Right lobe of liver (tissue), 6 donors: ENCODE results near the gene PIM3. TPM values are rescaled to one million over a fixed set of nuclear protein-coding genes. Genes with fewer than 3 reads are reported as not detected.

ENCODE experiments used
- ATAC-seq, 4 donors: fragments of 200-7000 bp; cut with Tn5 transposase; one replicate each; pipeline ENCODE4 v1.9.1; 2020; ENCODE audit warnings: mild to moderate bottlenecking in 4 of 4, moderate library complexity in 4 of 4
- DNase-seq, 3 donors: peaks; one replicate each; pipeline ENCODE4 v3.0.0-alpha.2; 2020
- H3K27ac ChIP-seq, 3 donors: fragments of 200-600 bp; one replicate each; pipeline ENCODE4 v1.8.0; 2022
- H3K27me3 ChIP-seq, 2 donors: fragments of 200-600 bp; one replicate each; pipeline ENCODE4 v1.8.0; 2022
- H3K36me3 ChIP-seq, 4 donors: fragments of 200-600 bp; sonication (generic) in 1 of 4; one replicate each; pipeline versions ENCODE4 v1.5.1 to v1.8.0; 2017 to 2022; ENCODE audit warnings: control low read depth in 1 of 4
- H3K4me1 ChIP-seq, 4 donors: fragments of 200-600 bp; sonication (generic) in 1 of 4; one replicate each; pipeline versions ENCODE4 v1.5.1 to v1.8.0; 2017 to 2022; ENCODE audit warnings: control low read depth in 1 of 4
- H3K4me3 ChIP-seq, 3 donors: fragments of 200-600 bp; one replicate each; pipeline ENCODE4 v1.8.0; 2022
- H3K9me3 ChIP-seq, 4 donors: fragments of 200-600 bp; sonication (generic) in 1 of 4; one replicate each; pipeline versions ENCODE4 v1.5.1 to v1.8.0; 2017 to 2022; ENCODE audit warnings: control low read depth in 1 of 4
- POLR2A ChIP-seq: fragments of 450-650 bp; IDR thresholded peaks from one replicate; pipeline ENCODE4 v1.6.1; 2017; ENCODE audit warnings: antibody characterized with exemption, mild to moderate bottlenecking
- WGBS: methylation state at CpG from one replicate; pipeline ENCODE4 v1.1.6; 2018; ENCODE audit warnings: low coverage, low lambda C conversion rate; ENCODE audit not compliant: insufficient coverage; ENCODE audit errors: missing lambda C conversion rate; 5-methylcytosine and 5-hydroxymethylcytosine counted together
- intact Hi-C, 2 donors: fragments of 100-400 bp; cut with DNase I; formaldehyde crosslinking; loops; one replicate each; pipeline versions ENCODE4 v1.11.2 to v1.14.1; 2022
- total RNA-seq, 6 experiments: library from RNA; depleted of rRNA in 2 of 6; stranded (reverse); fragments of >200 nt in 2 of 6; fragmentation: NEBNext Ultra II Directional in 3 of 6; extraction: Animal tissue kit (Norgen Biotek cat#: 25700) in 3 of 6; gene quantifications; one replicate each; pipeline versions ENCODE4 v1.1.0 to v1.2.4, GENCODE V29; 2016 to 2023
- TF ChIP-seq, protein P1 (sequence below), 4 donors: fragments of 200-600 bp in 3 of 4; fragments of 450-650 bp in 1 of 4; IDR thresholded peaks; one replicate each; pipeline versions ENCODE4 v1.5.1 to v1.8.0; 2016 to 2022; ENCODE audit warnings: antibody characterized with exemption in 4 of 4, mild to moderate bottlenecking in 2 of 4
- donor health status: DM: no; HTN: yes; CAD: no.
- donor health status: DM: no; HTN: no; CAD: no.
- donor health status: DM: no; HTN: no; CAD: no.
- donor health status: DM: no; HTN: yes; CAD: no.
- donor health status: DM: no; HTN: yes; CAD: no.

The PIM3 gene
- total RNA-seq, 6 experiments from 2014 or later: 26.7 to 64.4 (median 32.8) TPM

DNA sequence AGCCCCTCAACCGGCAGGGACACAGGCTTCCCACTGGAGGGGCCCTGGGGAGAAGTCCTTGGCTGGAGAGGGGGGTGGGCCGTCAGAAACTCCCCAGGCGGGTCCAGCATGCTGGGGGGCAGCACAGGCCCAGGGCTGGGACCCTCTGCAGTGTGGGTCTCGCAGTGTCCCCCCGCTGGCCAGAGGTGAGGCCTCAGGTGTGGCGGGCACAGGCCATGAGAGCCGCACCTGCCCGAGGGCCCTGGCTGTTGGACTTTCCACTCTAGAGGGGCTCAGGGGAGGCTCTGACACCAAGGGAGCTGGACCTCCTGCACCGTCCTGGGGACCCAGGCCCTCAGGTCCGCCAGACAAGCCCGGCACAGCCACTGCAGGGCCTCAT, 10.7 kb upstream of the PIM3 start:
- Histone ChIP-seq H3K27ac (no peak overlapping the region), H3K4me1 (peaks cover 3 to 32% (median 11%) of the 10 kb centered on the region in 4 donors), H3K9me3 (no peaks in the 10 kb centered on the region), H3K4me3 (no peak overlapping the region), H3K27me3 (no peaks in the 10 kb centered on the region), H3K36me3 (no peaks in the 10 kb centered on the region)
- no CpG with 5 or more reads among the region's 11 CpGs for WGBS
- intact Hi-C loops: no loop called here
- no peak for DNase-seq
- TF ChIP-seq POLR2A: no peak
- TF ChIP-seq, protein P1, sequence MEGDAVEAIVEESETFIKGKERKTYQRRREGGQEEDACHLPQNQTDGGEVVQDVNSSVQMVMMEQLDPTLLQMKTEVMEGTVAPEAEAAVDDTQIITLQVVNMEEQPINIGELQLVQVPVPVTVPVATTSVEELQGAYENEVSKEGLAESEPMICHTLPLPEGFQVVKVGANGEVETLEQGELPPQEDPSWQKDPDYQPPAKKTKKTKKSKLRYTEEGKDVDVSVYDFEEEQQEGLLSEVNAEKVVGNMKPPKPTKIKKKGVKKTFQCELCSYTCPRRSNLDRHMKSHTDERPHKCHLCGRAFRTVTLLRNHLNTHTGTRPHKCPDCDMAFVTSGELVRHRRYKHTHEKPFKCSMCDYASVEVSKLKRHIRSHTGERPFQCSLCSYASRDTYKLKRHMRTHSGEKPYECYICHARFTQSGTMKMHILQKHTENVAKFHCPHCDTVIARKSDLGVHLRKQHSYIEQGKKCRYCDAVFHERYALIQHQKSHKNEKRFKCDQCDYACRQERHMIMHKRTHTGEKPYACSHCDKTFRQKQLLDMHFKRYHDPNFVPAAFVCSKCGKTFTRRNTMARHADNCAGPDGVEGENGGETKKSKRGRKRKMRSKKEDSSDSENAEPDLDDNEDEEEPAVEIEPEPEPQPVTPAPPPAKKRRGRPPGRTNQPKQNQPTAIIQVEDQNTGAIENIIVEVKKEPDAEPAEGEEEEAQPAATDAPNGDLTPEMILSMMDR (IDR thresholded peaks at IDR 0.05): no peak
- no peak for ATAC-seq

DNA sequence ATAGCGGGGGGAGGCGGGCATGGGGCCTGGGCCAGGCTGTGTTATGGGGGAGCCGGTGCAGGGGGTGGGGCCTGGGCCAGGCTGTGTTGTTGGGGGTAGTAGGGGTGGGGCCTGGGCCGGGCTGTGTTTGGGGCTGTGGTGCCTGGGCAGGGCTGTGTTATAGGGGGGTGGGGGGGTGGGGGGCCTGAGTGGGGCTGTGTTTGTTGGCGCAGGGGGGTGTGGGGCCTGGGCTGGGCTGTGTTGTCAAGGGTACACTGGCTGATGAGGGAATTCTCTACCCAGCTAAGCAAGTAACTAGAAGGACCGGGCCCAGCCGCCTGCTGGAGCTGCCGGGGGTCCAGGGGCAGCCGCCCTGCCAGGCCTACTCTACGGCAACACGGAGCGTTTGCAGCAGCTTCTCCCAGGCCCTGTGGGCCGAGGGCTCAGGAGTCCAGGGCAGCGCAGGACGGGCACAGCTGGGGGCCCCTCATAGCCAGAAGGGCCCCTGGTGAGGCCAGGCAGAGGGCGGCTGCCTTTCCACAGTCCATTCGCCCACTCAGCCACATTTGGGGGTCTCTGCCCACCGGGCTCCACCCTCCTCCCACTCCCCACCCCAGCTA, 10.1 kb upstream of the PIM3 start:
- Histone ChIP-seq H3K27me3 (no peaks in the 10 kb centered on the region), H3K4me1 (peaks cover 3 to 38% (median 17%) of the 10 kb centered on the region in 4 donors), H3K36me3 (no peaks in the 10 kb centered on the region), H3K9me3 (no peaks in the 10 kb centered on the region), H3K4me3 (no peak overlapping the region), H3K27ac (no peak overlapping the region)
- intact Hi-C loops: no loop called here
- ATAC-seq (no peak), DNase-seq (no peak)
- TF ChIP-seq, protein P1 (IDR thresholded peaks at IDR 0.05): no peak
- no peak for TF ChIP-seq POLR2A
- WGBS: 85% methylated on average over 4 of the region's 18 CpGs

DNA sequence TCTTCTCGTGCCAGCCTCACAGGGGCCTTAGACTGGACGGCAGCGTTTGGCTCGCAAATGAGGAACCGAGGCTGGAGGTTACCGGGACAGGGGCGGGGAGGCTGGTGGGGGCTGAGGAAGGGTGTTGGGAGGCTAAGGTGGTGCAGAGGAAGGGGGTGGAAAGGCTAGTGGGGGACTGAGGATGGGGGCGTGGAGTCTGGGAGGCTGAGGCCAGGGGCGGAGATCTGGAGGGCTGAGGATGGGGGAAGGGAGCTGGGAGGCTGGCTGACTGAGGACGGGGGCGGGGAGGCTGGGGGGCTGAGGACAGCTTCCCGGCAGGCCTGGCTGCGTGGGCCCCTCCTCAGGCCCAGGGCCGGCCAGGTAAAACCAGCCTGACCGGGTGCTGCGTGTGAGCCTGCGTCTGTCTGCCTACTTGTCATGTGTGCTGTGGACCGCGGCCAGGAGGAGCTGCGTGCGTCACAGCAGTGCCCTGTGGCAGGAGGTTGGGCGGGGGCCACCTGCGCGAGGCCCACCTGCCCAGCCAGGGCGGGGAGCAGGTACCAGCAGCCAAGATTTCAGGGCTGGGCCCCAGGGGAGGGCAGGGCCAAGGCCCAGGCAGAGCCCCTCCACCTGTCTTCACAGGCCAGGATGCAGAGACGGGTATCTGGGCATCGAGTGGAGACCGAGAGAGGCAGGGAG, 9.4 kb upstream of the PIM3 start:
- Histone ChIP-seq H3K4me3 (no peak overlapping the region), H3K4me1 (peaks cover 3 to 38% (median 23%) of the 10 kb centered on the region in 4 donors), H3K27me3 (no peaks in the 10 kb centered on the region), H3K36me3 (no peaks in the 10 kb centered on the region), H3K27ac (peak overlapping the region in 2 of 3 donors; percentile 22 to 24), H3K9me3 (no peaks in the 10 kb centered on the region)
- 58% methylated on average over 12 of the region's 28 CpGs for WGBS
- no peak for TF ChIP-seq POLR2A
- TF ChIP-seq, protein P1 (IDR thresholded peaks at IDR 0.05): no peak
- ATAC-seq (no peak), DNase-seq (peak in 1 of 3 donors; percentile 89)
- intact Hi-C loops: no loop called here

DNA sequence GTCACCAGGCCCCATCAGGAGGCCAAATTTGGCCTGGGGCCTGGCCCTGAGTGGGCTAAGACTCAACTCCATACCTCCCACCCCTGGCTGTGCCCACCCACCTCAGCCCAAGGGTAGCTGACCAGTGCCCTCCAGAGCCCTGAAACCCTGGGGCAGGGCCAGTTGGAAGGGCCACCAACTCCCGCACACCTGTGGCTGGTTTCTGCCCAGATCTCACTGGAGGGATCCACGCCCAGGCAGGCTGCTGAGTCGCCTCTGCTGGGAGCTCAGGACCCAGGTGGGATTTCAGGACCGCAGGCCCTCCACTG, 8.9 kb upstream of the PIM3 start:
- Histone ChIP-seq H3K27me3 (no peaks in the 10 kb centered on the region), H3K9me3 (no peaks in the 10 kb centered on the region), H3K27ac (peak overlapping the region in 2 of 3 donors; percentile 22 to 24), H3K4me3 (no peak overlapping the region), H3K36me3 (no peaks in the 10 kb centered on the region), H3K4me1 (peaks cover 3 to 38% (median 26%) of the 10 kb centered on the region in 4 donors)
- no peak for DNase-seq
- intact Hi-C loops: no loop called here
- no CpG with 5 or more reads among the region's 4 CpGs for WGBS
- TF ChIP-seq, protein P1 (IDR thresholded peaks at IDR 0.05): no peak
- TF ChIP-seq POLR2A: no peak
- ATAC-seq: no peak
